Measurements from ENCODE around the gene RANBP1. TPM values are rescaled to one million over a fixed set of nuclear protein-coding genes. Genes with fewer than 3 reads are reported as not detected.

RANBP1 gene
- total and polyA plus RNA-seq, 9 of the 15 experiments (the other 6 are each of a cell fraction or from before 2014, with no cell fraction given) = 162 to 2,891 (median 1,289) TPM

DNA sequence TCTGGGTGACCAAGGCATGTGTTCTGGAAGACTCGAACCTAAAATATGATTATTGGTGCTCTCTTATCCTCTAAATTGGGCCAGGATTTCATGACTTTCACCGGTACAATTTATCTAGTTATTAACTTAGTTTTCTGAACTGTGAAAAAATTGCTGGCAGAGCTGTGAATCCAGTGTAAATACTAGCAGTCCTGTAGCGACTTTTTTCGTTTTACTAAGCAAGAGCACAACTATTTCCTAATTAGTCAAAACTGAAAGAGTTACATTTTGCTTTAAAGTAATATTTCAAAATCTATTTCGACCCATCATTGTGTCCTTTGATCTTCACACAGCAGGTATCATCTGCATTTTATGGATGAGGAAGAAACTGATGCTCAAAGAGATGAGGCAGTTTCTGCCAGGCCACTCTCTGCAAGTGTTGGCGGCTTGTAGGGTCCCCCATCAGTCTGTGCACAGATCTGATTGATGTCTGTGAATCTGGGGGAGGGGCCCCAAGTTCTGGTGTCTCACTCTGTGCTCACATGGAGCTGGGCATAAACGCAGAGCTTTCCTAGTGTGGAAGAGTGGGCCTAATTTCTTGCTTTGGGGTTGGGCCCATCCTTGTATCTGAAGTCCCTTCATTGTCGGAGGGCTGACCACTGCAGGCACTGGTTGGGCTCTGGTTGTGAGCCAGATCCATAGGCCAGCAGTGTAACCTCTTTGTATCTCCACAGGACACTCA lies 2.6 kb downstream of the RANBP1 start (continued):
- TF ChIP-seq, protein P1, sequence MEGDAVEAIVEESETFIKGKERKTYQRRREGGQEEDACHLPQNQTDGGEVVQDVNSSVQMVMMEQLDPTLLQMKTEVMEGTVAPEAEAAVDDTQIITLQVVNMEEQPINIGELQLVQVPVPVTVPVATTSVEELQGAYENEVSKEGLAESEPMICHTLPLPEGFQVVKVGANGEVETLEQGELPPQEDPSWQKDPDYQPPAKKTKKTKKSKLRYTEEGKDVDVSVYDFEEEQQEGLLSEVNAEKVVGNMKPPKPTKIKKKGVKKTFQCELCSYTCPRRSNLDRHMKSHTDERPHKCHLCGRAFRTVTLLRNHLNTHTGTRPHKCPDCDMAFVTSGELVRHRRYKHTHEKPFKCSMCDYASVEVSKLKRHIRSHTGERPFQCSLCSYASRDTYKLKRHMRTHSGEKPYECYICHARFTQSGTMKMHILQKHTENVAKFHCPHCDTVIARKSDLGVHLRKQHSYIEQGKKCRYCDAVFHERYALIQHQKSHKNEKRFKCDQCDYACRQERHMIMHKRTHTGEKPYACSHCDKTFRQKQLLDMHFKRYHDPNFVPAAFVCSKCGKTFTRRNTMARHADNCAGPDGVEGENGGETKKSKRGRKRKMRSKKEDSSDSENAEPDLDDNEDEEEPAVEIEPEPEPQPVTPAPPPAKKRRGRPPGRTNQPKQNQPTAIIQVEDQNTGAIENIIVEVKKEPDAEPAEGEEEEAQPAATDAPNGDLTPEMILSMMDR (IDR thresholded peaks at IDR 0.05 in 2 of 3, conservative IDR thresholded peaks at IDR 0.05 in 1 of 3; ENCODE audit: insufficient read depth in 2 of 3, low read depth in 1 of 3, low read length in 3 of 3) = no peak
- TF ChIP-seq, protein P2, sequence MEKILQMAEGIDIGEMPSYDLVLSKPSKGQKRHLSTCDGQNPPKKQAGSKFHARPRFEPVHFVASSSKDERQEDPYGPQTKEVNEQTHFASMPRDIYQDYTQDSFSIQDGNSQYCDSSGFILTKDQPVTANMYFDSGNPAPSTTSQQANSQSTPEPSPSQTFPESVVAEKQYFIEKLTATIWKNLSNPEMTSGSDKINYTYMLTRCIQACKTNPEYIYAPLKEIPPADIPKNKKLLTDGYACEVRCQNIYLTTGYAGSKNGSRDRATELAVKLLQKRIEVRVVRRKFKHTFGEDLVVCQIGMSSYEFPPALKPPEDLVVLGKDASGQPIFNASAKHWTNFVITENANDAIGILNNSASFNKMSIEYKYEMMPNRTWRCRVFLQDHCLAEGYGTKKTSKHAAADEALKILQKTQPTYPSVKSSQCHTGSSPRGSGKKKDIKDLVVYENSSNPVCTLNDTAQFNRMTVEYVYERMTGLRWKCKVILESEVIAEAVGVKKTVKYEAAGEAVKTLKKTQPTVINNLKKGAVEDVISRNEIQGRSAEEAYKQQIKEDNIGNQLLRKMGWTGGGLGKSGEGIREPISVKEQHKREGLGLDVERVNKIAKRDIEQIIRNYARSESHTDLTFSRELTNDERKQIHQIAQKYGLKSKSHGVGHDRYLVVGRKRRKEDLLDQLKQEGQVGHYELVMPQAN (IDR thresholded peaks at IDR 0.05; ENCODE audit: borderline replicate concordance) = peak; percentile 65; the same call in 1 of the 2 replicates
- TF ChIP-seq SP2 (IDR thresholded peaks at IDR 0.05; ENCODE audit: extremely low read depth, low read depth, low read length, poor library complexity, severe bottlenecking) (peak; percentile 21), ZSCAN29 (IDR thresholded peaks at IDR 0.05) (peak; percentile 44; the same call in 1 of the 2 replicates), E2F3 (CRISPR knock-in tag; IDR thresholded peaks at IDR 0.05) (peak; percentile 77; the same call in 1 of the 2 replicates), HDAC1 (IDR thresholded peaks at IDR 0.05) (peak in 1 of 2 experiments; percentile 52; a peak in 2 of 4 replicates), POLR2B (IDR thresholded peaks at IDR 0.05; ENCODE audit: low read depth, partially characterized antibody) (no peak)
- TF ChIP-seq, protein P3, sequence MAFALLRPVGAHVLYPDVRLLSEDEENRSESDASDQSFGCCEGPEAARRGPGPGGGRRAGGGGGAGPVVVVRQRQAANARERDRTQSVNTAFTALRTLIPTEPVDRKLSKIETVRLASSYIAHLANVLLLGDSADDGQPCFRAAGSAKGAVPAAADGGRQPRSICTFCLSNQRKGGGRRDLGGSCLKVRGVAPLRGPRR (CRISPR knock-in tag; IDR thresholded peaks at IDR 0.05) = peak; percentile 85; the same call in 1 of the 2 replicates
- TF ChIP-seq, protein P4, sequence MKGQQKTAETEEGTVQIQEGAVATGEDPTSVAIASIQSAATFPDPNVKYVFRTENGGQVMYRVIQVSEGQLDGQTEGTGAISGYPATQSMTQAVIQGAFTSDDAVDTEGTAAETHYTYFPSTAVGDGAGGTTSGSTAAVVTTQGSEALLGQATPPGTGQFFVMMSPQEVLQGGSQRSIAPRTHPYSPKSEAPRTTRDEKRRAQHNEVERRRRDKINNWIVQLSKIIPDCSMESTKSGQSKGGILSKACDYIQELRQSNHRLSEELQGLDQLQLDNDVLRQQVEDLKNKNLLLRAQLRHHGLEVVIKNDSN (CRISPR knock-in tag; IDR thresholded peaks at IDR 0.05) = no peak
- TF ChIP-seq, protein P5, sequence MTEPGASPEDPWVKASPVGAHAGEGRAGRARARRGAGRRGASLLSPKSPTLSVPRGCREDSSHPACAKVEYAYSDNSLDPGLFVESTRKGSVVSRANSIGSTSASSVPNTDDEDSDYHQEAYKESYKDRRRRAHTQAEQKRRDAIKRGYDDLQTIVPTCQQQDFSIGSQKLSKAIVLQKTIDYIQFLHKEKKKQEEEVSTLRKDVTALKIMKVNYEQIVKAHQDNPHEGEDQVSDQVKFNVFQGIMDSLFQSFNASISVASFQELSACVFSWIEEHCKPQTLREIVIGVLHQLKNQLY (CRISPR knock-in tag; conservative IDR thresholded peaks at IDR 0.05) = 0 out of 4 replicates have a peak, but pooled peaks of 1 of the 2 experiments have one; percentile 74
- TF ChIP-seq, protein P6, sequence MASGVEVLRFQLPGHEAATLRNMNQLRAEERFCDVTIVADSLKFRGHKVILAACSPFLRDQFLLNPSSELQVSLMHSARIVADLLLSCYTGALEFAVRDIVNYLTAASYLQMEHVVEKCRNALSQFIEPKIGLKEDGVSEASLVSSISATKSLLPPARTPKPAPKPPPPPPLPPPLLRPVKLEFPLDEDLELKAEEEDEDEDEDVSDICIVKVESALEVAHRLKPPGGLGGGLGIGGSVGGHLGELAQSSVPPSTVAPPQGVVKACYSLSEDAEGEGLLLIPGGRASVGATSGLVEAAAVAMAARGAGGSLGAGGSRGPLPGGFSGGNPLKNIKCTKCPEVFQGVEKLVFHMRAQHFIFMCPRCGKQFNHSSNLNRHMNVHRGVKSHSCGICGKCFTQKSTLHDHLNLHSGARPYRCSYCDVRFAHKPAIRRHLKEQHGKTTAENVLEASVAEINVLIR (CRISPR knock-in tag; IDR thresholded peaks at IDR 0.05) = no peak
- TF ChIP-seq, protein P7, sequence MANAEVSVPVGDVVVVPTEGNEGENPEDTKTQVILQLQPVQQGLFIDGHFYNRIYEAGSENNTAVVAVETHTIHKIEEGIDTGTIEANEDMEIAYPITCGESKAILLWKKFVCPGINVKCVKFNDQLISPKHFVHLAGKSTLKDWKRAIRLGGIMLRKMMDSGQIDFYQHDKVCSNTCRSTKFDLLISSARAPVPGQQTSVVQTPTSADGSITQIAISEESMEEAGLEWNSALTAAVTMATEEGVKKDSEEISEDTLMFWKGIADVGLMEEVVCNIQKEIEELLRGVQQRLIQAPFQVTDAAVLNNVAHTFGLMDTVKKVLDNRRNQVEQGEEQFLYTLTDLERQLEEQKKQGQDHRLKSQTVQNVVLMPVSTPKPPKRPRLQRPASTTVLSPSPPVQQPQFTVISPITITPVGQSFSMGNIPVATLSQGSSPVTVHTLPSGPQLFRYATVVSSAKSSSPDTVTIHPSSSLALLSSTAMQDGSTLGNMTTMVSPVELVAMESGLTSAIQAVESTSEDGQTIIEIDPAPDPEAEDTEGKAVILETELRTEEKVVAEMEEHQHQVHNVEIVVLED (CRISPR knock-in tag; IDR thresholded peaks at IDR 0.05) = 0 out of 2 replicates have a peak, but pooled peaks have one; percentile 3
- TF ChIP-seq, protein P8, sequence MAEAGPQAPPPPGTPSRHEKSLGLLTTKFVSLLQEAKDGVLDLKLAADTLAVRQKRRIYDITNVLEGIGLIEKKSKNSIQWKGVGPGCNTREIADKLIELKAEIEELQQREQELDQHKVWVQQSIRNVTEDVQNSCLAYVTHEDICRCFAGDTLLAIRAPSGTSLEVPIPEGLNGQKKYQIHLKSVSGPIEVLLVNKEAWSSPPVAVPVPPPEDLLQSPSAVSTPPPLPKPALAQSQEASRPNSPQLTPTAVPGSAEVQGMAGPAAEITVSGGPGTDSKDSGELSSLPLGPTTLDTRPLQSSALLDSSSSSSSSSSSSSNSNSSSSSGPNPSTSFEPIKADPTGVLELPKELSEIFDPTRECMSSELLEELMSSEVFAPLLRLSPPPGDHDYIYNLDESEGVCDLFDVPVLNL (CRISPR knock-in tag; IDR thresholded peaks at IDR 0.05; ENCODE audit: low read depth) = no peak

Data from K562 (cell line).